PC-3 (cell line): ENCODE results near the gene SCGB1C1. TPM values are rescaled to one million over a fixed set of nuclear protein-coding genes. Genes with fewer than 3 reads are reported as not detected.

Source experiments
- ATAC-seq: fragments of 200-7000 bp; cut with Tn5 transposase; 2 replicates; pipeline ENCODE4 v1.9.1; 2020; ENCODE audit warnings: mild to moderate bottlenecking, moderate library complexity
- BruUV-seq: library from RNA; stranded (reverse); fragments of 400-500 nt; replicated peaks from 2 replicates; lab custom pipeline; 2021; lab: Mats Ljungman, UMichigan
- CTCF ChIA-PET: fragments of 300-600 bp; sonication (Branson Sonifier 250); formaldehyde crosslinking; loops from one replicate; lab custom pipeline; 2022; ENCODE audit warnings: antibody characterized with exemption; lab: Charles Lee
- POLR2A ChIA-PET: fragments of 300-600 bp; sonication (Branson Sonifier 250); formaldehyde crosslinking; loops from one replicate; lab custom pipeline; 2022; ENCODE audit warnings: antibody characterized with exemption; ENCODE audit not compliant: unreplicated experiment; lab: Charles Lee
- DNase-seq: peaks from one replicate; pipeline ENCODE4 v3.0.0-alpha.2; 2015
- H2AFZ ChIP-seq: fragments of 300-600 bp; sonication (generic); 2 replicates; pipeline ENCODE4 v1.6.0; 2016; ENCODE audit warnings: antibody characterized with exemption, low read length
- H3F3A ChIP-seq: fragments of 300-600 bp; sonication (generic); one replicate; pipeline ENCODE4 v1.6.0; 2017; ENCODE audit warnings: antibody characterized with exemption, low read length, control low read depth, mild to moderate bottlenecking; ENCODE audit not compliant: unreplicated experiment
- H3K27ac ChIP-seq: fragments of 300-600 bp; sonication (generic); 2 replicates; pipeline ENCODE4 v1.5.1; 2016; ENCODE audit warnings: mild to moderate bottlenecking, low read length
- H3K27me3 ChIP-seq: fragments of 300-600 bp; sonication (generic); 2 replicates; pipeline ENCODE4 v1.6.1; 2016; ENCODE audit warnings: low read length, mixed read lengths
- H3K36me3 ChIP-seq: fragments of 300-600 bp; sonication (generic); 2 replicates; pipeline ENCODE4 v1.6.1; 2016; ENCODE audit warnings: low read depth, mixed run types, low read length, mixed read lengths
- H3K4me1 ChIP-seq: fragments of 300-600 bp; sonication (generic); 2 replicates; pipeline ENCODE4 v1.5.1; 2016; ENCODE audit warnings: low read length; ENCODE audit not compliant: insufficient read depth
- H3K4me2 ChIP-seq: fragments of 300-600 bp; sonication (generic); 2 replicates; pipeline ENCODE4 v1.6.0; 2016; ENCODE audit warnings: low read length
- H3K4me3 ChIP-seq: fragments of 300-600 bp; sonication (generic); 2 replicates; pipeline ENCODE4 v1.5.1; 2016; ENCODE audit warnings: mild to moderate bottlenecking, low read length, mixed read lengths
- H3K79me2 ChIP-seq: fragments of 300-600 bp; sonication (generic); 2 replicates; pipeline ENCODE4 v1.6.1; 2017; ENCODE audit warnings: low read length, mixed read lengths
- H3K9ac ChIP-seq: fragments of 300-600 bp; sonication (generic); 2 replicates; pipeline ENCODE4 v1.6.0; 2016; ENCODE audit warnings: mild to moderate bottlenecking, low read length
- H3K9me2 ChIP-seq: fragments of 300-600 bp; sonication (generic); replicated peaks from 2 replicates; pipeline ENCODE4 v1.6.1; 2016; ENCODE audit warnings: mixed run types, low read length, mixed read lengths
- H3K9me3 ChIP-seq: fragments of 300-600 bp; sonication (generic); 2 replicates; pipeline ENCODE4 v1.6.1; 2016; ENCODE audit warnings: low read length, mixed read lengths
- H4K20me1 ChIP-seq: fragments of 300-600 bp; sonication (generic); 2 replicates; pipeline ENCODE4 v1.6.1; 2016; ENCODE audit warnings: low read length, mixed read lengths
- CTCF ChIP-seq: fragments of 300-600 bp; sonication (generic); conservative IDR thresholded peaks from 2 replicates; pipeline ENCODE4 v1.5.1; 2017; ENCODE audit warnings: antibody characterized with exemption, low read depth, mild to moderate bottlenecking, low read length
- EZH2 ChIP-seq: fragments of 300-600 bp; sonication (generic); IDR thresholded peaks from one replicate; pipeline ENCODE4 v1.6.1; 2017; ENCODE audit warnings: antibody characterized with exemption, mild to moderate bottlenecking, low read length; ENCODE audit not compliant: unreplicated experiment
- EZH2phosphoT487 ChIP-seq: fragments of 300-600 bp; sonication (generic); IDR thresholded peaks from 2 replicates; pipeline ENCODE4 v1.6.1; 2018; ENCODE audit warnings: mild to moderate bottlenecking, antibody characterized with exemption, low read length, borderline replicate concordance
- intact Hi-C: fragments of 100-400 bp; cut with micrococcal nuclease; formaldehyde crosslinking; loops from 2 replicates; pipeline ENCODE4 v1.9.0; 2023
- total RNA-seq: library from RNA; depleted of rRNA; stranded (reverse); fragments of >200 nt; gene quantifications from 2 replicates; pipeline ENCODE4 v1.2.3, GENCODE V29; 2014; rRNA removed

The SCGB1C1 gene
- total RNA-seq, 1 experiment from 2014 or later: not detected

- Histone ChIP-seq H3K9me2 (no peaks in the 10 kb centered on the region), H3F3A (no peaks in the 10 kb centered on the region), H3K36me3 (peaks cover 37% of the 10 kb centered on the region), H2AFZ (no peak overlapping the region), H3K4me1 (peaks cover 12% of the 10 kb centered on the region), H3K27ac (no peak overlapping the region), H3K9me3 (no peaks in the 10 kb centered on the region), H3K4me3 (no peak overlapping the region), H3K9ac (no peak overlapping the region), H3K79me2 (peaks cover 69% of the 10 kb centered on the region), H4K20me1 (0 out of 2 replicates have a peak, but pooled peaks cover 17% of the 10 kb centered on the region), H3K4me2 (no peak overlapping the region), H3K27me3 (no peaks in the 10 kb centered on the region)
- ATAC-seq: no peak
- DNase-seq: no peak
- intact Hi-C loops: no loop called here
- ChIA-PET POLR2A (no interaction called here), CTCF (no interaction called here)
- TF ChIP-seq EZH2phosphoT487 (no peak), EZH2 (no peak), CTCF (no peak)
- BruUV-seq: no TSS peak
Observed at GRCh38 chr11:241634-242033, 48.8 kb downstream of the SCGB1C1 start.

Other genes starting within 250 kb of the SCGB1C1 start
- gene BET1L, start 14.3 kb downstream of the SCGB1C1 start, total RNA-seq: 12.6 and 14.4 TPM in 2 replicates
- gene RIC8A, start 14.6 kb downstream of the SCGB1C1 start, total RNA-seq: 155 and 180 TPM in 2 replicates
- gene SIRT3, start 43.3 kb downstream of the SCGB1C1 start, total RNA-seq: 13.8 and 23.8 TPM in 2 replicates
- gene PSMD13, start 43.9 kb downstream of the SCGB1C1 start, total RNA-seq: 226 and 255 TPM in 2 replicates
- gene NLRP6, start 85.3 kb downstream of the SCGB1C1 start, total RNA-seq: not detected in 2 replicates
- 10.6 and 12.4 TPM in 2 replicates for gene PGGHG, start 96.0 kb downstream of the SCGB1C1 start, total RNA-seq
- not detected in 2 replicates for gene IFITM5, start 106.4 kb downstream of the SCGB1C1 start, total RNA-seq
- gene IFITM2, start 114.7 kb downstream of the SCGB1C1 start, total RNA-seq: 36.3 and 49.0 TPM in 2 replicates
- gene IFITM1, start 121.0 kb downstream of the SCGB1C1 start, total RNA-seq: 2.0 and 2.2 TPM in 2 replicates
- 91.6 and 97.6 TPM in 2 replicates for gene IFITM3, start 127.8 kb downstream of the SCGB1C1 start, total RNA-seq
- gene B4GALNT4, start 176.4 kb downstream of the SCGB1C1 start, total RNA-seq: 52.9 and 87.9 TPM in 2 replicates
- gene PKP3, start 201.1 kb downstream of the SCGB1C1 start, total RNA-seq: 218 and 222 TPM in 2 replicates
- gene SIGIRR, start 221.9 kb downstream of the SCGB1C1 start, total RNA-seq: 85.4 and 112 TPM in 2 replicates
- 16.6 and 22.5 TPM in 2 replicates for gene ANO9, start 248.9 kb downstream of the SCGB1C1 start, total RNA-seq